ENCODE measurements around the gene HIPK1. TPM values are rescaled to one million over a fixed set of nuclear protein-coding genes. Genes with fewer than 3 reads are reported as not detected.
"Not testable (repeated sequence)": the region's sequence is repeated elsewhere in the genome, so short reads cannot be mapped to it uniquely, and the experiment has no call there.

The HIPK1 gene
- total RNA-seq, 4 donors from 2014 or later, result 65.8 to 102 (median 84.7) TPM

DNA sequence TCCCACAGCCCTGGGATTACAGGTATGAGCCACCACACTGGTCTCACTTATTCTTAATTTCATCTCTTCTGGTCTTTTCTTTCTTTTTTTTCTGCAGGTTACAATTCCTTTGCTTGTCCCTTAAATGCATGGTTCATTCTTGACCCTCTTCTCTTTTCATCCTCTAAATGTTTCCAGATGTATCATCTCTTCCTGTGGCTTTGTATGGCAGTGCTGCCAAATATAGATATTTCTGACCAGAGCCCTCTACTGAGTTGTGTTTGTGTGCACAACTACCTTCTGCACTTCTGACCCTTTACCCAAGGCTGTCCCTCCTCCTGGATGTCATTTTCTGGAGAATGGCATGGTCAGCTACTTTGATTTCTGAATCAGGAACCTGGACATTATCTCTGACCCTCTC, 82.7 kb downstream of the HIPK1 start:
- TF ChIP-seq, protein P1, sequence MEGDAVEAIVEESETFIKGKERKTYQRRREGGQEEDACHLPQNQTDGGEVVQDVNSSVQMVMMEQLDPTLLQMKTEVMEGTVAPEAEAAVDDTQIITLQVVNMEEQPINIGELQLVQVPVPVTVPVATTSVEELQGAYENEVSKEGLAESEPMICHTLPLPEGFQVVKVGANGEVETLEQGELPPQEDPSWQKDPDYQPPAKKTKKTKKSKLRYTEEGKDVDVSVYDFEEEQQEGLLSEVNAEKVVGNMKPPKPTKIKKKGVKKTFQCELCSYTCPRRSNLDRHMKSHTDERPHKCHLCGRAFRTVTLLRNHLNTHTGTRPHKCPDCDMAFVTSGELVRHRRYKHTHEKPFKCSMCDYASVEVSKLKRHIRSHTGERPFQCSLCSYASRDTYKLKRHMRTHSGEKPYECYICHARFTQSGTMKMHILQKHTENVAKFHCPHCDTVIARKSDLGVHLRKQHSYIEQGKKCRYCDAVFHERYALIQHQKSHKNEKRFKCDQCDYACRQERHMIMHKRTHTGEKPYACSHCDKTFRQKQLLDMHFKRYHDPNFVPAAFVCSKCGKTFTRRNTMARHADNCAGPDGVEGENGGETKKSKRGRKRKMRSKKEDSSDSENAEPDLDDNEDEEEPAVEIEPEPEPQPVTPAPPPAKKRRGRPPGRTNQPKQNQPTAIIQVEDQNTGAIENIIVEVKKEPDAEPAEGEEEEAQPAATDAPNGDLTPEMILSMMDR (IDR thresholded peaks at IDR 0.05), result no peak
- no peak for TF ChIP-seq POLR2A (IDR thresholded peaks at IDR 0.05)
- no peak for DNase-seq
- Histone ChIP-seq H3K4me3 (replicated peaks in 1 of 3) (no peak overlapping the region), H3K9me3 (no peaks in the 10 kb centered on the region), H3K4me1 (no peaks in the 10 kb centered on the region), H3K27me3 (no peaks in the 10 kb centered on the region), H3K36me3 (no peaks in the 10 kb centered on the region), H3K27ac (no peak overlapping the region)
- intact Hi-C loops (cut with DNase I), result no loop called here

DNA sequence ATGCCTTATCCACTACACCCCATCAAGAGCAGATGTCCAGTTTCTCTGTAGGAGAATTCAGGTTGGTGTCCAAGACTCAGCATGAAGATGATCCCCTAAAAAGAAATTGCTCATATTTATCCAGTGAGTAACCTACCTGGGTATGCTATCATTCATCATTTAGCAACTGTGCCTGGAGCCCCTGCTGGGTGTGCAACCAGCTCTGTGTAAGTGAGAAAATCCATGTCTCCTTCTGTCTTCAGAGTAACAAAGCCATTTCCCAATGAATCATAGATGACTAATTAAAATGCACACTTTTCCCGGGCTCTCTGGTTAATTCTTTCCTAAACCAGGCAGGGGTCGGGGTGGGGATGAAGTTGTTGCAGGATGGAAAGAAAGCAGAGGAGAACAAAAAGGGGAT, 86.0 kb downstream of the HIPK1 start:
- no peak for TF ChIP-seq POLR2A (IDR thresholded peaks at IDR 0.05)
- TF ChIP-seq, protein P1 (IDR thresholded peaks at IDR 0.05), result no peak
- H3K4me3 ChIP-seq (replicated peaks in 1 of 3), result no peak overlapping the region
- no peaks in the 10 kb centered on the region for H3K27me3 ChIP-seq
- intact Hi-C loops (cut with DNase I), result no loop called here
- no peak for DNase-seq
- H3K4me1 ChIP-seq, result no peaks in the 10 kb centered on the region
- H3K36me3 ChIP-seq, result no peaks in the 10 kb centered on the region
- no peaks in the 10 kb centered on the region for H3K9me3 ChIP-seq
- whole genome bisulfite sequencing, 2 donors, result 64 to 69% methylated on average over 2 of the region's 2 CpGs
- no peak overlapping the region for H3K27ac ChIP-seq

DNA sequence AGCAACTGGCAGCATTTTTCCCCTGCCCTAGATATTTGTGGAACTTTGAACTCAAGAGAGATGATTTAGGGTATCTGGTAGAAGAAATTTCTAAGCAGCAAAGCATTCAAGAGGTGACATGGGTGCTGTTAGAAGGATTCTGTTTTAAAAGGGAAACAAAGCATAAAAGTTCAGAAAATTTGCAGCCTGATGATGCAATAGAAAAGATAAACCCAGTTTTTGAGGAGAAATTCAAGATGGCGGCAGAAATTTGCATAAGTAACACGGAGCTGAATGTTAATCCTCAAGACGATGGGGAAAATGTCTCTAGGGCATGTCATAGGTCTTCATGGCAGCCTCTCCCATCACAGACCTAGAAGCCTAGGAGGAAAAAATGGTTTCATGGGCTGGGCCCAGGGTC, 90.6 kb downstream of the HIPK1 start:
- 87 to 91% methylated on average over 3 of the region's 3 CpGs for WGBS, 2 donors
- intact Hi-C loops (cut with DNase I); DNase-seq: not testable (repeated sequence)

DNA sequence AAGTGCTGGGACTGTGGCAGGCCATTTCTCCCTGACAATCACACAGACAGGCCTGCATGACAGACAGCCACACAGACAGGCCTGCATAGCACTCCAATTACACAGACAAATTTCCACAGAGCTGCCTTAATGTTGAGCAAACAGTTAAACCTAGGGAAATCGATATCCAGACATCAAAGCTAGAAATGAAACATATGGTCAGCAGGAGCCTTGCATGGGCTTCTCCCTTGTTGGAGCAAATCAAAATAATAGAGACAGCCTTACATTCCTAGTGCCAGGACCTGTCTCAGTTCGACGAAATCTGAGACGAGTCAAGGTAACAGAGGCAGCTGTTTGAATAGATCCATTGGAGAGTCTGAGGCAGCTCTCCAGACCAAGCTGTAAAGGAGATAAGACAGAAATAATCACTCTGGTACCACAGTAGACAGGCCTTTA, 92.6 kb downstream of the HIPK1 start:
- Histone ChIP-seq H3K36me3 (no peaks in the 10 kb centered on the region), H3K4me3 (replicated peaks in 1 of 3) (no peak overlapping the region), H3K27ac (no peak overlapping the region), H3K4me1 (no peaks in the 10 kb centered on the region), H3K27me3 (no peaks in the 10 kb centered on the region), H3K9me3 (no peaks in the 10 kb centered on the region)
- intact Hi-C loops (cut with DNase I), result no loop called here
- 45 to 63% methylated on average over 4 of the region's 4 CpGs for WGBS, 2 donors
- DNase-seq, result no peak
- TF ChIP-seq, protein P1 (IDR thresholded peaks at IDR 0.05), result no peak
- TF ChIP-seq POLR2A (IDR thresholded peaks at IDR 0.05), result no peak

More for the DNA sequence above, 90.6 kb downstream of the HIPK1 start:
- H3K27me3 ChIP-seq; H3K36me3 ChIP-seq; H3K27ac ChIP-seq; H3K9me3 ChIP-seq; H3K4me3 ChIP-seq (replicated peaks in 1 of 3); H3K4me1 ChIP-seq: not testable (repeated sequence)

DNA sequence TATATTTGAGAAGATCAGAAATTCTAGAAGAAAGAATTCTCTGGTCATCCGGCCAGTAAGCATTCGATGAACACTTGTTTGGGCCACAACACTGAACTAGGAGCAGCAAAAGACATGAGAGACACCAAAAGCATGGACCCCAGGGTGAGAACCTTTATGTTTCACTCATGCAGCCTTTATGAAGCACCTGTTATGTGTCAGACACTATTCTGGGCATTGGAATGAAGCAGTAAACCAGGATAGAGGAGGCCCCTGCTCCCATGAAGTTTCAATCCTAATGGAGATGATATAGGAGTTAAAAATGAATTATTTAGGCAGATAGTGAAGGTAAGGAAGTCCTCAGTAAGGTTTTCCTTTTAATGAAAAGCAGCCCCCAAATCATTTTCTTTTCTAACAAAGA, 93.8 kb downstream of the HIPK1 start:
- H3K27me3 ChIP-seq, result no peaks in the 10 kb centered on the region
- intact Hi-C loops (cut with DNase I), result no loop called here
- H3K4me1 ChIP-seq, result no peaks in the 10 kb centered on the region
- 89 to 93% methylated on average over 2 of the region's 2 CpGs for WGBS, 2 donors
- H3K9me3 ChIP-seq, result no peaks in the 10 kb centered on the region
- H3K27ac ChIP-seq, result no peak overlapping the region
- H3K36me3 ChIP-seq, result no peaks in the 10 kb centered on the region
- TF ChIP-seq, protein P1 (IDR thresholded peaks at IDR 0.05), result no peak
- no peak for TF ChIP-seq POLR2A (IDR thresholded peaks at IDR 0.05)
- no peak overlapping the region for H3K4me3 ChIP-seq (replicated peaks in 1 of 3)
- DNase-seq, result no peak

DNA sequence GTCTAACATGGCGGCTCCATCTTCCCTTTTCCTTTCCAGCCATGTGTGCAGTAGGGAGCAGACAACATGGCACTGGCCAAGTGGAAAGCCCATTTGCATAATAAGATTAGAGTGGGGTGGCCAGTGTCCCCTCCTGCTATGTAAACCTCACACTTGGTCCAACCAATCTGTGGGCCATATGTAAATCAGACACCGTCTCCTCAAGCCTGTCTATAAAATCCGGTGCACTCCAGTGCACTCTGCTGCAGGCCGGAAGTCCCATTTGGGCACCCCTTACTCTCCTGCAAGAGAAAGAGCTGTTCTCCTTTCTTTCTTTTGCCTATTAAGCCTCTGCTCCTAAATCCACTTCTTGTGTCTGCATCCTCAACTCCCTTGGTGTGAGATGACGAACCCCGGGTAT, 94.3 kb downstream of the HIPK1 start:
- H3K4me1 ChIP-seq, result no peaks in the 10 kb centered on the region
- TF ChIP-seq, protein P1 (IDR thresholded peaks at IDR 0.05), result no peak
- TF ChIP-seq POLR2A (IDR thresholded peaks at IDR 0.05), result no peak
- H3K4me3 ChIP-seq (replicated peaks in 1 of 3), result no peak overlapping the region
- no peaks in the 10 kb centered on the region for H3K27me3 ChIP-seq
- WGBS, 2 donors, result 77 to 84% methylated on average over 6 of the region's 6 CpGs
- no peak for DNase-seq
- intact Hi-C loops (cut with DNase I), result no loop called here
- no peaks in the 10 kb centered on the region for H3K36me3 ChIP-seq
- no peak overlapping the region for H3K27ac ChIP-seq
- H3K9me3 ChIP-seq, result no peaks in the 10 kb centered on the region
